ENCODE data around the gene OSBPL5.

Gene OSBPL5

GRCh38 chr11:3197878-3198528 is 32.9 kb upstream of the OSBPL5 start:
- no peak for DNase-seq

DNA sequence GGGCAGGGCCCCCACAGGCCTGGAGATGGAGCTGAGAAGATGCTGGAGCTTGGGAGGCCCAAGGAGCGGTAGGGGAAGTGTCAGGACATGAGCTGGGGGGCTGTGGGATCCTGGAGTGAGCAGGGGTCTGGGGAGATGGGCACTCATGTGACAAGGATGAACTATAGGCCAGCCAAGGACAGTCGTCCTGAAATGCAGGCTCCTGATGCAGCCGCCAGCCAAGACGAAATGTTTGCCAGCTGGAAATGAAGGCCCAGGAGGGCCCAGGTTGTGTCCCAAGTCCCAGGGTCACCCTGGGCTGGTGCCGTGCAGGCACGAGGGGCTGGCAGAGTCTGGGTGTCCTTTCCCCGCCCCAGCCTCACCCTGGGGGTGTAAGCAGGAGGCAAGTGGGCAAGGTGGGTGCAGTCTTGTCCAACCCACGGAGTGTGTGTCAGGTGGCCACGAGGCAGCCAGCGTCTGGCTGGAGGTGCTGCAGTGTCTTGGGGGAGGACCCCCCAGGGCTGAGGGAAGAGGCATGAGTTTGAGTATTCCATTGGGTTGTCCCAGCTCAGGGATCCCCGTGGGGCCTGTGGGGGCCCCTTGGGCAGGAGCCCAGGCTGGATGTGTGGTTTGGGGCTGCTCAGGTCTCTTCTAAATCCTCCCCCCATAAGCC is 32.1 kb upstream of the OSBPL5 start:
- no peak for DNase-seq

- no peak for DNase-seq
These were observed 31.3 kb upstream of the OSBPL5 start for GRCh38 chr11:3196161-3197043.

DNA sequence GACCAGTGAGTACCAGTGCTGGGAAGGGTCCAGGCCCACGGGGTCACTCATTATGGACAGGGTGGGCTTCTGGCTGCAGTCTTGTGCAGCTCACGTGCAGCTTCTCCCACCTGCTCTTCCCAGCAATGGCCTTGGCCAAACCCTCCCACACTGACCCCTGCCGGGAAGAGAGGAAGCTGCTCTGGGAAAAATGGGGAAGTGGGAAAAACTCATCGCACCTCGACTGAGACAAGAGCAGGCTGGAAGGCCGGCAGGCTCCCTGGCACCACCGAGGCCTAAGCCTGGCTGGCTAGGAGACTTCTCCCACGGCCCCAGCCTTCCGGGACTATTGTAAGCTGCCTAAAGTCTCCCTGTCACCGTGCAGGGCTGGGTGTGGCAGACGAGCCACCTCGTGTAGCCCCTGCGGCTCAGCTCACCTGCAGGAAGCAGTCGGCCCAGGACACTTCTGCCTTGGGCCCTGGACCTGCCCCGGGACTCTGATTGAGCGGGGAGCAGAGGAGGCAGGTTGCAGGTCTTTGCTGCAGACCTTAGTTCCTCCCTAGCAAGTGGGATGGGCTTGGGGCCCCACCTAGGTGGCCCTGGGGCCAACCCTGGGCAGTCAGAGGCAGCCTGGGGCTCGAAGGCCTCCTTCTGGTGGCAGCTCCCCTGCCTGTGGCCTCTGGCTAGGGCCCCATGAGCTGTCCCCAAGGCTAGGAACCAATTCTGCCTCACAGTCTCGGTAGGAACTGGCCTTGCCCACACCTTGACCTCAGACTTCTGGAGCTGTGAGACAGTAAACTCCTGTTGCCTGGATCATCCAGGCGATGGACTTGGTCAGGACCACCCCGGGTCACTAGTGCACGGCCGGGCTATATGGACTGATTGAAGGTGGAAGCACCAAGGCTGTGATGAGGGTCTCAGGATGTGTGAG is 30.4 kb upstream of the OSBPL5 start:
- DNase-seq: no peak

DNA sequence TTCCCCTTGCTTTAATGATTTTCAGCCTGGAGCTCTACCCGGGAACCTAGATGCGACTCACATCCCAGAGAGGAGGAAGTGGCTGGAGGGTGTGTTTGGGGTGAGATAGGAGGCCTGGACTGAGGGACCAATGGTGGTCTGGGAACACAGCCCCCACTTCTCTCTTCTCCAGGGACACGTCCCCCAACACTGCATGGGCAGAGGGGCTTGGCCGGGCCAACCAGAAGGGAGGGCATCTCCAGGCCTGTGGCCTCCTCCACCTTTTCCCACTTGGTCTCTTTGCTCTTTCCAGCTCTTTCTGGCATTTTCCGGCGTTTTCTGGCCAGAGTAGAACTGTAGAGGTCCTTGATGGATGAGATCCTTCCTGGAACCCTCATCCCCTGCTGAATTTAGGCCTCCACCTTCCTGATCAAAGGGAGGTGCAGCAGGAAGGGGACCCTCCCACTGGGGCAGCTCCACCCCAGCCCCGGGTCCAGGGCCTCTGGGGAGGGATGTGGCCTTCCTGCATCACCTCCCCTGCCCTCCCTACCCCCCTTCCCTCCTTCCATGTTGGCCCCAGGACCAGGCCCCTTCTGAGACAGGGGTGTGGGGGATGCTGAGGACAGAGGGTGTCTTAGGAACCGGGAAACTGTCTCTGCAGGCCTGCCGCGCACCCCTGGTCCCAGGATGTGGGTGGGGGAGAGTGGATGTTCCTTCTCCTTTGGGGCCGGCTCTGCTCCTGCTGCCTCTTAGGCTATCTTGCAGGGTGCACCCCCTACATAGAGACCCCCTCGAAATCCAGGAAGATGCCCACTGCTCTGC is 29.1 kb upstream of the OSBPL5 start:
- no peak for DNase-seq

GRCh38 chr11:3193373-3194015 is 28.4 kb upstream of the OSBPL5 start:
- no peak for DNase-seq

DNA sequence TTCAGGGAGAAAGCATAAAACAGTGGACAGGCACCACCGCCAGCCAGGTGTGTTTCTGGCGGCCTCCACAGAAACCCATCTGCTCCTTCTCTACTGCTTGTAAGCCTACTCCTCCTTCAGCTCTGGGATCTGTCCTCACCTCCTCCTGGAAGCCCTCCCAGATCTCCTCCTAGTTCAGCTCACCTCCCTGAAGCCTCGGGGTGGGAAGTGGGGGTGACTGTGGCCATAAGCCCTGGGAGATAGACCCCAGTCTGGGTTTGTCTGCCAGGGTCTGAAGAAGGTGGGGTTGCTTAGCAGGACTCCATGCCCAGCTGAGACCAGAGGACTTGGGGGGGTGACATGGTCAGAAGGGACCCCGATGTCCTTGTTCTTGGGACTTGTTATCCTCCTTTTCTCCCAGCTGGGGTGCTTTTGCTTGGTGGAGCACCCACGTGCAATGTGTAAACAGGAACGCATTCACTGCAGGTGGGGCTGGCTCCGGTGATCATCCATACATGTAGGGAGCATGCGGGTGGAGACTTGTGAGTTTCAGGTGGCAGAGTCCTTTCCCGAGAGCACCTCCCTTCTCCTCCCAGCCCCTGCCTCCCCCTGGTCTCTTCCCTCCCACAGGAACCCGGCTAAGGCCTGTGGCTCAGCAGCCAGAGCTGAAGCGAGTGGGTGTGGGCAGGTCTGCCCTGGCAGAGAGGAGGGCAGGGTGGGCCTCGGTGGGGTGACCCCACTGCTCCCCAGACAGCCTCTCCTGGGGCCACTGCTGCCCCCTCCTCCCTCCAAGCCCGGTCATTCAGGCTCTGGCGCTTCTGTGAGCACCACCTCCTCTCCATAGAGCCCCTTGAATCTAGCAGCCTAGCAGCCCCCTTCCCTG is 27.6 kb upstream of the OSBPL5 start:
- DNase-seq: no peak

DNA sequence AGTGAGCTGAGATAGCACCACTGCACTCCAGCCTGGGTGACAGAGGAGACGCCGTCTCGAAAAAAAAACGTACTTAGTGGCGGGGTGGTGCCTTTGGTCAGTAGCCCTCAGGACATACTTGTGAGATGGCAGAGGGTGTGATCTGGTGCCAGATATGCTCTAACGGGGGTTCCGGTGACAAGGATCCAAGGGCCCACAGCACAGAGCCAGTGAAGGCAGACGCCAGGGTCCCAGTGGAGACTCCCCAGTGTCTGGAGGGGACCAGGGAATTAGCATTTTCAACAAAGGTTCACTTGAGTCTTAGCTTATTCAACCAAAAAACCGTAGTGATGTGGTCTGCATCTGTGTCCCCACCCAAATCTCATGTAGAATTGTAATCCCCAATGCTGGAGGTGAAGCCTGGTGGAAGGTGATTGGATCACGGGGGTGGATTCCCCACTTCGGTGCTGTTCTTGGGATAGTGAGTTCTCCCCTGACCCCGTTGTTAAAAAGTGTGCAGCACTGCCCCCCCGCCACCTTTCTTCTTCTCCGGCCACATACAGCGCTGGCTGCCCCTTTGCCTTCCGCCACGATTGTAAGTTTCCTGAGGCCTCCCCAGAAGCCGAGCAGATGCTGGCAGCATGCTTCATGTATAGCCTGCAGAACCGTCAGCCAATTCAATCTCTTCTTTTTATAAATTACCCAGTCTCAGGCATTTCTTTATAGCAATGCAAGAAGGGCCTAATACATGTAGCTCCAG is 26.6 kb upstream of the OSBPL5 start:
- no peak for DNase-seq

GRCh38 chr11:3190600-3190999 is 25.5 kb upstream of the OSBPL5 start:
- DNase-seq: no peak

GRCh38 chr11:3189886-3190583 is 24.9 kb upstream of the OSBPL5 start:
- DNase-seq: no peak

GRCh38 chr11:3189196-3189843 is 24.2 kb upstream of the OSBPL5 start:
- no peak for DNase-seq

GRCh38 chr11:3188496-3189195 is 23.5 kb upstream of the OSBPL5 start:
- DNase-seq: no peak

DNA sequence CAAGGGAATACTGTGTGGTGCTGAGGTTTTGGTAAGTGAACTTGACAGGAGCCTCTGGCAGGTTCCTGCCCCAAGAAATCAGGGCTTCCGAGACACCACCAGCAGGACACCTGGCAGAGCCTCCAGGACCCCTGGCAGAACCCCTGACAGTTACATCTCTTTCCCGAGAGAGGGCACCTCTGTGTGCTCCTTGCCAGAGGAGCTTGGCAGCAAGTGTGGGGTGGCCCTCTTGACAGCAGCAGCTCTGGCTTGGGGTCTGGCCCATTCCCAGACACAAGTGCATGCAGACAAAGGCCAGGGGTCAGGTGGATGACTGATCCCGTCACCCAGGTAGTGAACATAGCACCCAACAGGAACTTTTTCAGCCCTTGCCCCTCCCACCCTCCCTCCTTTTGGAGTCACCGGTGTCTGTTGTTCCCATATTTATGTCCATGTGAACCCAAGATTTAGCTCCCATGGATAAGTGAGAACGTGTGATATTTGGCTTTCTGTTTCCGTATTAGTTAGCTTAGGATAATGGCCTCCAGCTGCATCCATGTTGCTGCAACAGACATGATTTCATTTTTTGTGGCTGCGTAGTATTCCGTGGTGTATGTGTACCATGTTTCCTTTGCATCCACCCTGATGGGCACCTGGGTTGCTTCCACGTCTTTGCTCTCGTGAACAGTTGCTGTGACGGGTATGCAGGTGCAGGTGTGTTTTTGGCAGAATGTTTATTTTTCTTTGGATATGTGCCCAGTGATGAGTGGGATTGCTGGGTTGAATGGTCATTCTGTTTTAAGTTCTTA is 21.2 kb upstream of the OSBPL5 start:
- no peak for DNase-seq

DNA sequence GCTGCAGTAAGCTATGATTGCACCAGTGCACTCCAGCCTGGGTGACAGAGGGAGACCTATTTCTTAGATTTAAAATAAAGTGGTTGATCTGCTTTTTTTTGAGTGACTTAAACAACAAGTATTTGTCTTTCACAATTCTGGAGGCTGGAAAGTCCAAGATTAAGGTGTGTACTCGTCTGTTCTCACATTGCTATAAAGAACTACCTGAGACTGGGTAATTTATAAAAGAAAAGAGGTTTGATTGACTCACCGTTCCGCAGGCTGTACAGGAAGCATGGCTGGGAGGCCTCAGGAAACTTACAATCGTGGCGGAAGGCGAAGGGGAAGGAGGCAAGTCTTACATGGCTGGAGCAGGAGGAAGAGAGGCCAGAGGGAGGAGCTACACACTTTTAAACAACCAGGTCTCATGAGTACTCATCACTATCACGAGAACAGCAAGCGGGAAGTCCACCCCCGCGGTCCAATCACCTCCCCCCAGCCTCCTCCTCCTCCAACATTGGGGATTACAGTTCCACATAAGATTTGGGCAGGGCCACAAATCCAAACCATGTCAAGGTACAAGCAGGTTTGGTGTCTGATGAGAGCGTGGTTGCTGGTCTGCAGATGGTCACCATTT is 19.7 kb upstream of the OSBPL5 start:
- DNase-seq: no peak

DNA sequence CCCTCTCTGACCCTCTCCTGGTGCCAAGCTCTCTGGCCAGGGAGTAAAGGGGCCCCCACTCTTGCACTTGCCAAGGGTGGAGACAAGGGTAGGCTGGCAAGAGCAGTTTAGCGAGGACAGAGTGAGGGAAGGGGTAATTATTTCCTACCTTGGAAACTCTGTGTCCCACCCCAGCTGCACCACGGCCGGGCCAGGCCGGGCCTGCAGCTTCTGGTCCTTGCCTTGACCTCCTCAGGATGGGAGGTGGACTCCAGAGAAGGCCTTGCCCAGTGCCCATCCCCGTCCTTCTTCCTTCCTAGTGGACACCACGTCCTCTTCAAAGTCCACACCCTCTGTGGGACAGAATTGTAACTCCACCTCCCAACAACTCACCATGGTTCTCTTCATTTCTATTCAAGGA is 18.4 kb upstream of the OSBPL5 start:
- DNase-seq: no peak
